ENCODE data around the gene TARDBP.
A peak's percentile ranks its signal among the peaks of the same experiment; 100 is the strongest.
"Not testable (repeated sequence)": the region's sequence is repeated elsewhere in the genome, so short reads cannot be mapped to it uniquely, and the experiment has no call there.

Gene TARDBP

DNA sequence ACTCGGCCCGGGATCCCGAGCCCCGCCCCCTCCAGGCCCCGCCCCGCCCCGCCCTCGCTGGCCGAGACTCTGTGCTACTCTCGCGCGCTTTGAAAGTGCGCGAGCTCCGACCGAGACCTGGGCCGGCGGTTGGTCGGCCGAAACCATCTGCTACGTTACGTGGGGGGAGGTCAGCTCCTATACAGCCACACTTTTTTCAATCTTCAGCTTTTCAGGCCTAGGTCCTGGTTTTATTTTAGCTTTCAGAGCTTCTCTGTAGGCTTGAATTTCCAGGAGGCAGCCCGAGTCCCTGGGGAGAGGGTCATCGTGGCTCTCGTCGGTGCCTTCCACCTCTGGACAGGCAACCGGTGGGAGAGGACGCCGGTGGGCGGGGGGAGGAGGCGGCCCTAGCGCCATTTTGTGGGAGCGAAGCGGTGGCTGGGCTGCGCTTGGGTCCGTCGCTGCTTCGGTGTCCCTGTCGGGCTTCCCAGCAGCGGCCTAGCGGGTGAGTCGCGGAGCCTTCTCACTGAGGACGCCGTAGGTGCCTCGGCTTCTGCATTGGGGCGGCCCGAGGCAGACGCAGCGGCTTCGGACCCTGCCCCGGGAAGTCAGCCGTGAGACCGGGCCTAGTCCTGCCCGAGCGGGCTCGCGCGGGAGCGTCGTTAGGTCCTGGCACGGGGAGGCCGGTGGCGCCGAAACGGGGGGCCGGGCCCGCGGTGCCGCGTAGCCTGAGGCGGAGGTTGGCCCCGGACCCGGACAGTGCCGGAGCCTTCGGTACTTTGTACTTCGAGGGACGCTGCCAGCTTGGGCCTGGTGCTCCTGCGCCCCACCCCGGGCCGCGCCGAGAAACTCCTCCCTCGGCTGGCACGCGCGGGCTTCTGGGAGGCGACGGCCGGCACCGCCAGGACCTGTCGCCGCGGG is at the start of gene TARDBP:
Gene TARDBP (plus strand): TSS at position 395 of the 900 bp plus-strand sequence. CDS start 1,074 bp downstream, outside the sequence.
- DNase-seq = peak; percentile 88

- DNase-seq = peak; percentile 16
Measured at GRCh38 chr1:10965546-10966226, 46.8 kb upstream of the TARDBP start.

DNA sequence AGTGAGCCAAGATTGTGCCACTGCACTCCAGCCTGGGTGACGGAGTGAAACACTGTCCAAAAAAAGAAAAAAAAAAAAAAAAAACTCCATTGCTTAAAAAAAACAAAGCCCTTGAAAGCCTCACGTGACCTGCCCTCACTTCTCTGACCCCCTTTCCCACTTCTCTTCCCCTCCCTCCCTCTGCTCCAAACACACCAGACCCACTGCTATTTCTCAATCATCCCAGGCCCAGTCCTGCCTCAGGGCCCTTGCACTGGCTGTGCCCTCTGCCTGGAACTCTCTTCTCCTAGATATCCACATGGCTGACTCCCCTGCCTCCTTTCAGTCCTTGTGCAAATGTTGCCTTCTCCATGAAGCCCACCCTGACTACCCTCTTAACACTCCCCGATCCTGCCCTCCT is 45.4 kb upstream of the TARDBP start:
- DNase-seq = no peak

DNA sequence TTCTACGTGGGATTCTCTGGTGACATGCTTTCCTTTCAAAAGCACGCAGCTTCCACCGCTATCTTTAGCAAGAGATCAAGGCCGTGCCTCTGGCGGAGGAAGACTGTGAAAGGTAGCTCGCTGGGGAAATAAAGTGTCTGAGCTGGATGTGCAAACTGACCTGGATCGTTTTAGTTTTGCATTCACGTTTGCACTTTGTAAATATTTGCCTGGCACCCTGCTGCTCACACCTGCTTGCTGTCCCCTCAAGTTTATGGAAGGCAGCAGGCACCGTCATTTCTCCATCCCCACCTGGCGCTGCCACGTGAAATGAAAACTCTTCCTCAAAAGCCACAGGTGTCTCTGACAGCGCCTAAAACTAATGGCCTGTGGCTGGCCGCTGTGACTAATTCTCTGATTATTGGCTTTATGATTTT is 44.0 kb upstream of the TARDBP start:
- DNase-seq = no peak

- no peak for DNase-seq
Measured at GRCh38 chr1:10969267-10969970, 43.0 kb upstream of the TARDBP start.

DNA sequence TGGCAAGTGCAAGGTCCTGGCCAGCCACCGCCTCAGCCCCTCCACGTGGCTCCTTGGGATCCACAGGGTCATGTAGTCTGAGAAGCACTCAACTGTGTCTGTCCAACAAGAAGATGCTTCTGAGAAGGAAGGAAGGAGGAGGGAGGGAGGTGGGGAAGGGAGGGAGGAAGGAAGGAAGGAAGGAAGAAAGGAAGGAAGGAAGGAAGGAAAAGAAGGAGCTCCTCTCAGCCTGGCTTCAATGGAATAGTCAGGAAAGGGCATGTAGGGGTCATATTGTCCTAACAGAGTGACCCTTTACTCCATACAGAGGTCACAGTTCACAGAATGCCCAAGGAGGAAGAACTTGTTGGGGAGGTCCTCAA is 42.5 kb upstream of the TARDBP start:
- no peak for DNase-seq

DNA sequence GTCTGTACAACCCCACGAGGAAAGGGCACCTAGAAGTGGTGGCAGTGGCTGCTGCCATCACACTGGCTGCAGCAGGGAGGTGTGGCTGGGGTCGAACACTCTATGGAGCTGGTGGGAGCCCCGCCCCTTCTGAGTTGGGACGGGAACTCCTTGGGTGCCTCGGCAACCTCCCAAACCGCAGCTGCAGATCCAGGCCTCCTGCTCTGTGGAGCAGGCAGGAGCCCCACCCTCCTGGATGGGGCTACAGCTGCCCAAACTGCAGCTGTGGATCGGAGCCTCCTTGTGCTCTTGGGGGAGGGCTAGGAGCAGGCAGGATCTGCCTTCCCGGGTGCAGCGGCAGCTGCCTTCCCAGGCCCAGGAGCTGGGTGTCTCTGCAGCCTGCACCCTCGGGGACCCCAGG is 38.9 kb upstream of the TARDBP start:
- peak; percentile 72 for DNase-seq

- no peak for DNase-seq
Measured at GRCh38 chr1:10973956-10974881, 38.2 kb upstream of the TARDBP start.

GRCh38 chr1:10975567-10976326 is 36.7 kb upstream of the TARDBP start:
- DNase-seq = peak; percentile 95

DNA sequence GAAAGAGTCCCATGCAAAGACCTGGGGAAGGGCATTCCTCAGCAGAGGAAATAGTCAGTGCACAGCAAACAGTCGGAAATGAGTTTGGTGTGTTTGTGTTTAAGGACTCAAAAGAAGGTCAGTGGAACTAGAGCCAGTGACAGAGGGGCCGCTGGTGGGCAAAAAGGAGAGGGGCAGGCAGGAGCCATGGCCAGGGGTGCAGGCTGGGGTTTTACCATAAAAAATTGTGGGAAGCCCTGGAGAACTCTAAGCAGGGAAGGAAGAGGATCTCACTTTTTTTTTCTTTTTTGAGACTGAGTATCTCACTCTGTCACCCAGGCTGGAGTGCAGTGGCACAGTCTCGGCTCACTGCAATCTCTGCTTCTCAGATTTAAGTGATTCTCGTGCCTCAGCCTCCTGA is 33.7 kb upstream of the TARDBP start:
- DNase-seq = no peak

GRCh38 chr1:10979483-10979920 is 33.0 kb upstream of the TARDBP start:
- no peak for DNase-seq

DNA sequence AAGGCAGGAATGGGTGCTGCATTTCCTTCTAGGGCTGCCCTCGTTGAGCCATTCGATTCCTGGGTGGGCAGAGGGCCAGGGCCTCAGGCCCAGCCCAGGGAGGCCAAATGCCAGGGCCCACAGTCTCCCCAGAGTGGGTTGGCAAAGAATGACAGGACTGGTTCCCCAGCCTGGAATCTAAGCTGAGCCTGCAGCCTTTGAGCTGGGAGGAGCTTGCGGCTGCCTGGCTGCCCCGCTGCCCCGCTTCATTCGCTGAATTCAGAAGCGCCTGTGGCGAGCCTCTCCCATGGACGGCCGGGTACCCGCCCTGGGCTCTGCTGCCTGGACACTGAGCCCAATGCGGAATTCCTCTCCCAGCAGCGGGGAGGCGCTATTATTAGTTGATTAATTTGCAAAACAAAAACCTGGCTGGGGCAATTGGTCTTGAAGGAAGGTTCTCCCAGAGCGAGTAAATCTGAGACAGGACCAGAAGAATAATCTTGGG is 32.3 kb upstream of the TARDBP start:
- peak; percentile 84 for DNase-seq

DNA sequence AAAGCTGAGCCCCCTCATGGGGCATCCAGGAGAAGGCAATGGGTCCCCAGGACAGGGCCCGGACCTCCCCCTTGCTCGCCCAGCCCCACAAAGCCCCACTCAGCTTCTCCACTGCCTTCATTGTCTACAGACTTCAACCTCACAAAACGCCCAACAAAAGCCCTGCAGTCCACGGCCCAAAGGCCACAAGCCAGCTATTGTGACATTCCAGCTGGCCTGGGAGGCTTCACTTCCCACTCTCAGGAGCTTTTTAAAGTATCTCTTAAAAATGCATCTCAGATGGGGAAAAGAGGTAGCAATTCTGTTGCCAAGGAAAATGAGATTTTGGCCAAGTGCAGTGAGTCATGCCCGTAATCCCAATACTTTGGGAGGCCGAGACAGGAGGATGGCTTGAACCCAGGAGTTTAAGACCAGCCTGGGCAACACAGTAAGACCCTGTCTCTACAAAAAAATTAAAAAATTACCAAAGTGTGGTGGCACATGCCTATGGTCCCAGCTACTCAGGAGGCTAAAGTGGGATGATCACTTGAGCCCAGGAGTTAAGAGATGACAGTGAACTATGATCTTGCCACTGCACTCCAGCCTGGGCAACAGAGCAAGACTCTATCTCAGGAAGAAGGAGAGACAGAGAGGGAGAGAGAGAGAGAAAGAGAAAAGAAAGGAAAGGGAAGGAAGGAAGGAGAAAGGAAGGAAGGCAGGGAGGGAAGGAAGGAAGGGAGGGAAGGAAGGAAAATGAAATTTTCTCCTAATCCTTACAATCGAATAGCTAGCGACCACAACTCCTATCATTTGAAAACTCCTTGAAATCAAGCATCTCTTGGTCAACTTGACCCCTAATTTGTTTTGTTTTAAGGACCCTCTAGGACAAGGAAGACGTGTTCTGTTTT is 31.4 kb upstream of the TARDBP start:
- peak; percentile 15 for DNase-seq

GRCh38 chr1:10986525-10986890 is 25.9 kb upstream of the TARDBP start:
- no peak for DNase-seq

GRCh38 chr1:10987840-10988417 is 24.5 kb upstream of the TARDBP start:
- DNase-seq = no peak

DNA sequence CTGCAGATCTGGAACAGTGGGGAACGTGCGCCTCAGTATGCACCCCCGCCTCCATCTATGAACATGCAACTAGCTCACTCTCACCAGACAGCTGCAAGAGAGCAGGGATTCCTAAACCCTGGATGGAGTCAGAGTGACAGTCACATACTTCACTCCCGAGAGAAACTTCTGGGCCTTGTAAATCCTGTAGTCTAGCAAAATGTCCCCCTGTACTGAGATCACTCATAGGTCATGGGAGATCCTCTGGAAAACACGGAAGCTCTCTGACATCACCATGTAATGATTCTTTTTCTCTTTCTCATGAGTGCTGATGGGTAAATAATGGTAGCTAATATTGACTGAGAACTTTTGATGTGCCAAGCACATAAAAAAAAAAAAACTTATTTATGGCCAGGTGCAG is 23.4 kb upstream of the TARDBP start:
- no peak for DNase-seq

DNA sequence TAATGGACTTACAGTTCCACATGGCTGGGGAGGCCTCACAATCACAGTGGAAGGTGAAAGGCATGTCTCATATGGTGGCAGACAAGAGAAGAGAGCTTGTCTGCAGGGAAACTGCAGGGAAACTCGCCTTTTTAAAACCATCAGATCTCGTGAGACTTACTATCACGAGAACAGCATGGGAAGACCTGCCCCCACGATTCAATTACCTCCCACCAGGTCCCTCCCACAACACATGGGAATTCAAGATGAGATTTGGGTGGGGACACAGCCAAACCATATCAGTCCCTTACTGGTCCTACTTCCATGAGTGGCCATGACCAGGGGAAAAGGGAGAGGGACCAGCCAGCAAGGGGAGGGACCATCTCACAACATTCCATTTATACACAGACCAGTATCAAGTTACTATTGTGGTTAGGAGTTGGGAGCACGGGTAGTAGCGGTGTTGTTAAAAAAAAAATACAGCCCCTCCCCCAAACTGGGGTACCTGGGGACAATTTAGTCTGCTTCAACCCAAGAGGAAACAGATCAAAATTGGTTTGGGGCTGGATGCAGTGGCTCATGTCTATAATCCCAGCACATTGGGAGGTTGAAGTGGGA is 22.4 kb upstream of the TARDBP start:
- DNase-seq = not testable (repeated sequence)

DNA sequence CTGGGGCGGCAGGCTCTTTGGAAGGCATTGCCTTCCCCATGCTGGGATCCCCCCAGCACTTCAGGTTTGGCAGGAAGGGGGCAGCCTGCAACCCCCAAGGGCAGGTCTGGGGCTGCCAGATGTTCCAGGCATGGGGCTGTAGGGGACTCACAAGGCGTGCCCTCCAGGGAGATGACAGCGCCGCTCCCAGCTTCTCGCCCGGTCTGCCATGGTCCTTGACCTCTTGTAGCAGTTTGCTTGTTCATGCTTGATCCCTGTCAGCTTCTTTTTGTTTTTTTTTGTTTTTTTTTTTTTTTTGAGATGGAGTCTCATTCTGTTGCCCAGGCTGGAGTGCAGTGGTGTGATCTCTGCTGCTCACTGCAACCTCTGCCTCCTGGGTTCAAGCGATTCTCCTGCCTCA is 21.6 kb upstream of the TARDBP start:
- DNase-seq = no peak

- not testable (repeated sequence) for DNase-seq
Measured at GRCh38 chr1:10992004-10992403, 20.4 kb upstream of the TARDBP start.

GRCh38 chr1:10992864-10993263 is 19.6 kb upstream of the TARDBP start:
- no peak for DNase-seq
